DOHH2 (cell line): ENCODE results near the gene TIAM2.

Experiments
- CTCF ChIP-seq: fragments of 200-600 bp; sonication (generic); IDR thresholded peaks from one replicate; pipeline ENCODE4 v1.5.1; 2014; ENCODE audit warnings: antibody characterized with exemption, mild to moderate bottlenecking, low read depth, low read length; ENCODE audit not compliant: poor library complexity, severe bottlenecking
- EZH2phosphoT487 ChIP-seq: fragments of 200-600 bp; sonication (generic); IDR thresholded peaks from 2 replicates; pipeline ENCODE4 v1.6.1; 2017; ENCODE audit warnings: borderline replicate concordance, mild to moderate bottlenecking, antibody characterized with exemption, low read length, moderate library complexity, mixed read lengths

- TF ChIP-seq CTCF = no peak
- TF ChIP-seq EZH2phosphoT487 = no peak
These were observed 278.3 kb downstream of the TIAM2 start for GRCh38 chr6:155273431-155273830.
